Prostate gland (tissue), 2 donors: Measurements from ENCODE around the gene SIAE. TPM values are rescaled to one million over a fixed set of nuclear protein-coding genes. Genes with fewer than 3 reads are reported as not detected.
A peak's percentile ranks its signal among the peaks of the same experiment; 100 is the strongest.

Source experiments
- DNase-seq: peaks from one replicate; pipeline ENCODE4 v3.0.0-alpha.2; 2019; ENCODE audit warnings: low spot score
- H3K27ac ChIP-seq, 2 donors: fragments of 200-600 bp; sonication (generic); 2 replicates each; pipeline ENCODE4 v1.5.1; 2017 to 2019
- H3K27me3 ChIP-seq: fragments of 200-600 bp; sonication (generic); replicated peaks from 2 replicates; pipeline ENCODE4 v1.5.1; 2019; ENCODE audit not compliant: insufficient read depth
- H3K36me3 ChIP-seq, 2 donors: fragments of 200-600 bp; sonication (generic); 1 replicate in 1 of 2; 2 replicates in 1 of 2; pipeline versions ENCODE4 v1.5.1 to v1.8.1; 2017 to 2019
- H3K4me1 ChIP-seq: fragments of 200-600 bp; sonication (generic); replicated peaks from 2 replicates; pipeline ENCODE4 v1.5.1; 2019
- H3K4me3 ChIP-seq, 2 donors: fragments of 200-600 bp; sonication (generic); 2 replicates each; pipeline ENCODE4 v1.5.1; 2017 to 2019
- H3K9me3 ChIP-seq: fragments of 200-600 bp; sonication (generic); 2 replicates; pipeline ENCODE4 v1.5.1; 2017
- CTCF ChIP-seq, 4 experiments: fragments of 200-600 bp in 2 of 4; fragments of 450-650 bp in 2 of 4; sonication (generic) in 2 of 4; IDR thresholded peaks; 1 replicate in 3 of 4; 2 replicates in 1 of 4; pipeline ENCODE4 v1.5.1; 2016 to 2019; ENCODE audit warnings: antibody characterized with exemption in 4 of 4, mild to moderate bottlenecking in 2 of 4, moderate library complexity in 2 of 4
- POLR2A ChIP-seq: fragments of 450-650 bp; IDR thresholded peaks from one replicate; pipeline ENCODE4 v1.6.1; 2016; ENCODE audit warnings: antibody characterized with exemption, mild to moderate bottlenecking
- POLR2AphosphoS5 ChIP-seq: sonication (generic); formaldehyde crosslinking; IDR thresholded peaks from one replicate; pipeline ENCODE4 v1.6.1; 2017; ENCODE audit warnings: antibody characterized with exemption
- WGBS: methylation state at CpG from one replicate; pipeline ENCODE4 v1.1.5; 2018; 5-methylcytosine and 5-hydroxymethylcytosine counted together
- intact Hi-C: fragments of 100-400 bp; cut with DNase I; formaldehyde crosslinking; loops from one replicate; pipeline ENCODE4 v1.14.2; 2022
- total RNA-seq, 2 donors: library from RNA; depleted of rRNA; stranded (reverse); fragments of >200 nt; gene quantifications; one replicate each; pipeline ENCODE4 v1.1.0, GENCODE V29; 2016

SIAE gene
- total RNA-seq, 2 donors from 2014 or later: 20.4 to 30.1 TPM

- Histone ChIP-seq H3K4me1 (no peaks in the 10 kb centered on the region), H3K9me3 (no peaks in the 10 kb centered on the region), H3K36me3 (no peaks in the 10 kb centered on the region), H3K27me3 (no peaks in the 10 kb centered on the region), H3K27ac (no peak overlapping the region), H3K4me3 (no peak overlapping the region)
- 75% methylated on average over 6 of the region's 6 CpGs for WGBS
- intact Hi-C loops: no loop called here
- DNase-seq: no peak
- TF ChIP-seq POLR2AphosphoS5: no peak
- TF ChIP-seq CTCF (IDR thresholded peaks at IDR 0.05): no peak
- TF ChIP-seq POLR2A: no peak
Measured at GRCh38 chr11:124648610-124649009, 24.9 kb downstream of the SIAE start.

- Histone ChIP-seq H3K4me1 (no peaks in the 10 kb centered on the region), H3K4me3 (no peak overlapping the region), H3K27ac (no peak overlapping the region), H3K36me3 (no peaks in the 10 kb centered on the region), H3K9me3 (no peaks in the 10 kb centered on the region), H3K27me3 (no peaks in the 10 kb centered on the region)
- intact Hi-C loops: no loop called here
- no peak for DNase-seq
- WGBS: 83% methylated on average over 3 of the region's 3 CpGs
- TF ChIP-seq POLR2A: no peak
- TF ChIP-seq POLR2AphosphoS5: no peak
- no peak for TF ChIP-seq CTCF (IDR thresholded peaks at IDR 0.05)
Measured at GRCh38 chr11:124646148-124646547, 27.4 kb downstream of the SIAE start.

GRCh38 chr11:124644426-124645280, 28.9 kb downstream of the SIAE start:
- Histone ChIP-seq H3K27me3 (no peaks in the 10 kb centered on the region), H3K27ac (no peak overlapping the region), H3K4me3 (peak overlapping the region in 1 of 2 donors; percentile 12), H3K36me3 (no peaks in the 10 kb centered on the region), H3K9me3 (no peaks in the 10 kb centered on the region), H3K4me1 (no peaks in the 10 kb centered on the region)
- intact Hi-C loops: no loop called here
- DNase-seq: peak; percentile 19
- TF ChIP-seq POLR2AphosphoS5 (no peak), CTCF (IDR thresholded peaks at IDR 0.05) (peak; percentile 61 to 77 (median 68)), POLR2A (no peak)
- 23% methylated on average over 16 of the region's 16 CpGs for WGBS

- WGBS: 20% methylated on average over 3 of the region's 3 CpGs
- Histone ChIP-seq H3K27me3 (no peaks in the 10 kb centered on the region), H3K4me3 (no peak overlapping the region), H3K27ac (no peak overlapping the region), H3K9me3 (no peaks in the 10 kb centered on the region), H3K36me3 (no peaks in the 10 kb centered on the region), H3K4me1 (no peaks in the 10 kb centered on the region)
- intact Hi-C loops: no loop called here
- no peak for DNase-seq
- TF ChIP-seq CTCF (IDR thresholded peaks at IDR 0.05) (no peak), POLR2AphosphoS5 (no peak)
Measured at GRCh38 chr11:124643605-124644425, 29.7 kb downstream of the SIAE start.
